ENCODE measurements around the gene KIRREL1.

The KIRREL1 gene

GRCh38 chr1:158035976-158036583 is 42.6 kb downstream of the KIRREL1 start:
- no peak for DNase-seq (ENCODE audit: low spot score)

GRCh38 chr1:158037008-158037865 is 43.8 kb downstream of the KIRREL1 start:
- no peak for DNase-seq (ENCODE audit: low spot score)

GRCh38 chr1:158037866-158038359 is 44.5 kb downstream of the KIRREL1 start:
- no peak for DNase-seq (ENCODE audit: low spot score)

GRCh38 chr1:158038793-158039192 is 45.3 kb downstream of the KIRREL1 start:
- DNase-seq (ENCODE audit: low spot score): no peak

GRCh38 chr1:158039380-158039779 is 45.9 kb downstream of the KIRREL1 start:
- DNase-seq (ENCODE audit: low spot score): no peak

- DNase-seq (ENCODE audit: low spot score): no peak
Measured at GRCh38 chr1:158040323-158040722, 46.9 kb downstream of the KIRREL1 start.

- DNase-seq (ENCODE audit: low spot score): no peak
Measured at GRCh38 chr1:158043232-158043631, 49.8 kb downstream of the KIRREL1 start.

GRCh38 chr1:158045639-158046038 is 52.2 kb downstream of the KIRREL1 start:
- no peak for DNase-seq (ENCODE audit: low spot score)

GRCh38 chr1:158046715-158047510 is 53.5 kb downstream of the KIRREL1 start:
- no peak for DNase-seq (ENCODE audit: low spot score)

- DNase-seq (ENCODE audit: low spot score): no peak
Measured at GRCh38 chr1:158048371-158049067, 55.1 kb downstream of the KIRREL1 start.

- no peak for DNase-seq (ENCODE audit: low spot score)
Measured at GRCh38 chr1:158049853-158050252, 56.4 kb downstream of the KIRREL1 start.

- DNase-seq (ENCODE audit: low spot score): peak; percentile 76
Measured at GRCh38 chr1:158053276-158053675, 59.8 kb downstream of the KIRREL1 start.

- DNase-seq (ENCODE audit: low spot score): no peak
Measured at GRCh38 chr1:158054721-158055120, 61.3 kb downstream of the KIRREL1 start.

GRCh38 chr1:158055854-158056253 is 62.4 kb downstream of the KIRREL1 start:
- no peak for DNase-seq (ENCODE audit: low spot score)

- DNase-seq (ENCODE audit: low spot score): no peak
Measured at GRCh38 chr1:158056498-158056897, 63.1 kb downstream of the KIRREL1 start.

- peak; percentile 79 for DNase-seq (ENCODE audit: low spot score)
Measured at GRCh38 chr1:158058237-158058985, 65.0 kb downstream of the KIRREL1 start.

GRCh38 chr1:158059984-158060383 is 66.5 kb downstream of the KIRREL1 start:
- DNase-seq (ENCODE audit: low spot score): peak; percentile 83

- no peak for DNase-seq (ENCODE audit: low spot score)
Measured at GRCh38 chr1:158062174-158062573, 68.7 kb downstream of the KIRREL1 start.

GRCh38 chr1:158067662-158068061 is 74.2 kb downstream of the KIRREL1 start:
- DNase-seq (ENCODE audit: low spot score): no peak

GRCh38 chr1:158068918-158069317 is 75.5 kb downstream of the KIRREL1 start:
- no peak for DNase-seq (ENCODE audit: low spot score)

- DNase-seq (ENCODE audit: low spot score): no peak
Measured at GRCh38 chr1:158071138-158071537, 77.7 kb downstream of the KIRREL1 start.

All from D341Med (cell line).